Activated T-cell treated with anti-CD3 and anti-CD28 coated beads, Interleukin-2, amount 50 U/mL, for 48 hours (primary cell): ENCODE results near the gene GFI1.

ENCODE experiments used
- DNase-seq, 2 experiments: peaks; one replicate each; pipeline ENCODE4 v3.0.0-alpha.2; 2020

The GFI1 gene

GRCh38 chr1:92487078-92487605 is 417 bp upstream of the GFI1 start:
- no peak for DNase-seq

DNA sequence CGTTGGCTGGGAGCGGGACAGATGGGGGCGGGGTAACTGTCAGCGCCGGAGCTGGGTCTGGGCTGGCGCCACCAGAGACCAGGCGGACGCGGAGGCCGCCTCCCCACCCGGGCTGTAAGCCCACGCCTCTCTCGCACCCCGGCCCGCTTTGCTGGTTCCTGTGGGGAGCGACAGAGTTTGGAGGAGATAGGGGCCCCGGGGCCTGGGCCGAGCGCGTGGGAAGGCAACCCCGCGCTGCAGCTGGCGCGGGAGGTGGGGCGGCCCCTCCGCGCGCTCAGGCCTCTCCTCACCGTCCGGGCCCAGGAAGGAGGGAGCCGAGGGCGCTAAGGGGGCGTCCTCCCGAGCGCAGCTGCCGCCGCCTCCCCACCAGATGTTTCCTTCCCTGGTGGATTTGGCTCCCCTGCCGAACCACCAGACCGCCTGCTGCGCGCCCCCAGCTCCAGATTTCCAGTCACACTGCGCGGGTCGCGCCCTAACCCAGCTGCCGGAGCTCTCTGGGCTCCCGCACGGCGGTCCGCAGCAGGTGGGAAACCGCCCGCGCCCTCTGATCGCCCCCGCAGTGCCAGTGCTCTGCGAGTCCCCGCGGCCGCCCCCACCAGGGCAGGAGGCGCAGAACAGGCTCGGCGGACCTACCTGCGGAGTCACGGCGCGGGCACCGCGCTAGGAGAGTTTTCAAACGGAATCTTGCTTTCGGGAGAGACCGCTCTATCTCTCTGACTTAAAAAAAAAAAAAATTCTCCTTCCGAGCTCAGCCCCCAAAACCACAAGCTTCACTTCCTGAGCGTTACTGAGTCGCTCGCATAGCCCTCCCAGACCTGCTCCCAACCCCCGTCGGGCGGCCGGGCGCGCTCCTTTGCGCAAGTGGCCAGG is 1.1 kb downstream of the GFI1 start:
- DNase-seq, result peak; percentile 92 to 94

- DNase-seq, result peak; percentile 82 to 88
Measured at GRCh38 chr1:92484472-92485380, 2.0 kb downstream of the GFI1 start.

- peak; percentile 85 to 86 for DNase-seq
Measured at GRCh38 chr1:92483610-92484471, 2.9 kb downstream of the GFI1 start.

DNA sequence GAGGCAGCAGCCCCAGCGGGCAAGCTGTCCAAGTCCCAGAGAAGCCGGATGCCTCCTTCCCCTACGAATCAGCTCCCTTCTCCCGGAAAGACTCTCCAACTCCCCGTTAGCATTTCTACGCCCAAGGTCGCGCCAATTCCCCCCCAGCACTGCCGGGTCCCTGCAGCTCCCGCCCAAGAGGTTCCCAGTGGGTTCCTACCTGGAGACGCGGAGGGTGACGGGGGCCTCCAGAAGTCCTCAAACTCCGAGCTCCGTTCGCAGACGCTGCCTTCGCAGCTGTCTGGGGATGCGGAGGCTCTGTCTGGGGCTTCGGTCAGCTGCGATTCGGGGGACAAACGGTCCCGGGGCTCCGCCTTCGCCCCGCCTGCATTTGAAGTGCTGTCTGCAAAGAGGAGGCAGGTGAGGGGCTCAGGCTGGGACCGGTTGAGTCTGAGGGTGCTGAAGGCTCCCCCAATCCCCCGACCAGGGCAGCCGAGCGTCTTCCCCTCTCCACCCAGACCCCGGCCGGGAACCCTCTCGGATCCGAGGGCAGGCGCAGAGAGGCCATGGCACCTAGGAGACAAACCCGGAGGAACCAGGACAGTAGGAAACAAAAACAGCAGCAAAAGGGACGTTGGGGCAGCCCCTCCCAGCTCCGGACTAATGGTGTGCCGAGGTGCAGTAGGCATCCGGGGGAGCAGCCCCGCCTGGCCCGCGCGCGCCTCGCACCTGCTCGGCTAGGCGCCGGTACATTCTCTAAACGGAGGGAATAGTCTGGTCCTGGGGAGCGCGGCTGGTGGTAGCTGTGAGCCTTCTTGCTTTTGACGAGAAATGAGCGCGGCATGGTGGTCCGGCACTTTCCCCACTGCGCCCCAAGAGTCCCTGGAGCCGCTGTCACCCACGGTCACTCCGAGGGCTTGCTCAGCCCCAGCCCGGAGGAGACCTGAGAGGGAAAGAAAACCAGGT is 3.8 kb downstream of the GFI1 start:
- DNase-seq, result peak; percentile 60 to 64

DNA sequence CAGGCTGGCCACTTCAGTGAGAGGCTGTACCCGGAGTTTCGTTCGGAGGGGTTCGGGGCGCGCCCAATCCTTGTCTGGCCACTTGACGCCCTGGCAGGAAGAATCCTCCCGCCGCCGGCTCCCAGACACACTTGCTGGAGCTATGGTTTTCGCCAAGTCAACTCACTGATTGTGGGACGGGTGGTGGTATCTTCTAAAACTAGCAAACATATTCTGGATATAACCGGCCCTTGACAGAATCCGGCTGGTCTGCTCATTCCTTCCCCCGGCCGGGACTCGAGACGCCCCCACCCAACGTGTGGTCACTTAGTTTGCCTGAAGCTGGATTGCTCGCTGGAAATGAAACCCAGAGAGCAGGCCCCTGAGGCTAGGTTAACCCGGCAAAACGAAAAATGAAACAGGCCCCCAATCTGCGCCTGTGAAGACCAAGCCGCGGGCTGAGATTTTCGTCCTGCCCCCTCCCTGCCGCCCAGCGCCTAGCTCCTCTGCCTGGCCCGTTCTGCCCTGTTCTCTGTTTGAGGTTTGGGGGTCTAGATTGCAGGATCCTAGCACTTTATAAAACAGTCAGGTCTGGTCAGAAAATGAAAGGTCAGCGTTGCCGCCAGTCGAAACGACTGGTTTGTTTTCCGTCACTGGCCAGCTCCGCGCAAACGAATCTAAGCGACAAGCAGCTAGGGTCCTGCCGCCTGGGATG is 4.6 kb downstream of the GFI1 start:
- no peak for DNase-seq

DNA sequence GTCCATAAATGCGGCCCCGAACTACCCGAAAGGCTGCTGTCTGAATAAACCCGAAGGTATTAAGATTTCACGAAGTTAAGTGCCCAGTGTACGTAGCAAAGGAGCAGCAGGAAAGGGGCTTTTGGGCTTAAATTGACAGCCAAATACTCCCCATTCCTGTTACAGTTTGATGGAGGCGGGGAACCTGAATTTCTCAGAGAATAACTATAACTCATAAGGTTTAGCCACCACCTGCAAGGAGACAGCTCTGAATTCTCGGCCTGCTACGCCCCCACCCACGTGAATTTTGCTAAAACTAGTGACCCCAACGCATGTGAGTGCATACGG is 5.2 kb downstream of the GFI1 start:
- no peak for DNase-seq

DNA sequence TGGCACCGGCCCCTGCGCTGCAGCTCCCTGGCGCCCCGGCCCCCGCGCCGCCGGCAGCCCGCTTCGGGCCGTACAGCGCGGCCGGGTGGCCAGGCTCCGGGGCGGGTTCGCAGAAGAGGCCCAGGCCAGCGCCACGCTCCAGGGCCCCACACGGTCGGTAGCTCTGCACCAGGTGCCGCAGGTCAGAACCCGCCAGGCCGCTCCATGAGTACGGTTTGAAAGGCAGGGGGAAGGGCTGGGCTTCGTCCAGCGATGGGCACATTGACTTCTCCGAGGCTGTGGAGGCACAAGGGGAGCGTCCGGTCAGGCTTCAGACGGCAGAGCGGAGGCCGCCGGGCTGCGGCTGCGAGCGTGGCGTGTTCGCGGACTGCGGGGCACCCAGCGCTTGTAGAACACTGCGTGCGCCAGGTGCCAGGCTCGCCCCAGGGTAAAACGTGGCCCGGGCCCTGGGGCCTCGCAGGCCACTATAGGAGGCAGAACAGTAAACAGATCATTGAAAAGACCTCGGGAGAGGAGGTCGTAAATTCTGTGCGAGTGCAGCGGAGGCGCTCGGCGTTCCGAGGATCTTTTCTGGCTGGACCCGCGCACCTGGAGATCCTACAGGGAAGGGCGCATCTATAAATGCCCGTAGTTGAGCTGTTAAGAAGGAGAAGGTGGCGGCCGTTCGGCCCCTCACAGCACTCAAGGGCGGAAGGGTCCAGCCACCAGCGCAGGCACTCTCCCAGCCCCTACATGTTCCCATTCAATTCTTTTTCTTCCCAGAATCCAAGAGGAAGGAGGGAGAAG is 5.7 kb downstream of the GFI1 start:
- no peak for DNase-seq

- no peak for DNase-seq
Measured at GRCh38 chr1:92480200-92480812, 6.4 kb downstream of the GFI1 start.

DNA sequence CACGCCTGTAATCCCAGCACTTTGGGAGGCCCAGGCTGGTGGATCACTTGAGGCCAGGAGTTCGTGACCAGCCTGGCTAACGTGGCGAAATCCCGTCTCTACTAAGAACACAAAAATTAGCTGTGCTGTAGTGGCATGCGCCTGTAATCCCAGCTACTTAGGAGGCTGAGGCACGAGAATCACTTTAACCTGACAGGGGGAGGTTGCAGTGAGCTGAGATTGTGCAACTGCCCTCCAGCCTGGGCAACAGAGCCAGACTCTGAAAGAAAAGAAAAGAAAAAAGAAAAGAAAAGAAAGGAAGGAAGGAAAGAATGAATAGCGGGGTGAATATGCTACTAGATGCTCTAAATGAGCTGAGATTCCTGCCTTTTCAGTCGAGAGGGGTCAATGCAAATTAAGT is 7.1 kb downstream of the GFI1 start:
- no peak for DNase-seq

DNA sequence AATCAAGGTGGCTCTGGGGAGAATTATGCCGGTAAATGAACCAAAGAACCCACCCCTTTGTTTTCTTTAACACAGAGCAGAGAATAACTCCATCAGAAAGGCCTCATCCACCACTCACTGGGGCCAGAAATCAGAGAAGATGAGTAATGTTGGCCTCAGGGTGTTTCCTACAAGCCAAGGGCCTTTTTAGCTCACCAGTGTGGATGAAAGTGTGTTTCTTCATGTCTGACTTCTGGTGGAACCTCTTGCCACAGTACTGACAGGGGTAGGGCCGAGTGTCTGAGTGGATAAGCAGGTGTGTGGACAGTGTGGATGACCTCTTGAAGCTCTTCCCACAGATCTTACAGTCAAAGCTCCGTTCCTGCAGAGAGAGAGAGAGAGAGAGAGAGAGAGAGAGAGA is 8.3 kb downstream of the GFI1 start:
- DNase-seq, result peak; percentile 50 to 55

- DNase-seq, result peak; percentile 68 to 70
Measured at GRCh38 chr1:92476071-92476631, 10.6 kb downstream of the GFI1 start.

- DNase-seq, result no peak
Measured at GRCh38 chr1:92475029-92475428, 11.7 kb downstream of the GFI1 start.

- peak; percentile 50 to 59 for DNase-seq
Measured at GRCh38 chr1:92473781-92474495, 12.8 kb downstream of the GFI1 start.

GRCh38 chr1:92470216-92470615 is 16.5 kb downstream of the GFI1 start:
- no peak for DNase-seq

DNA sequence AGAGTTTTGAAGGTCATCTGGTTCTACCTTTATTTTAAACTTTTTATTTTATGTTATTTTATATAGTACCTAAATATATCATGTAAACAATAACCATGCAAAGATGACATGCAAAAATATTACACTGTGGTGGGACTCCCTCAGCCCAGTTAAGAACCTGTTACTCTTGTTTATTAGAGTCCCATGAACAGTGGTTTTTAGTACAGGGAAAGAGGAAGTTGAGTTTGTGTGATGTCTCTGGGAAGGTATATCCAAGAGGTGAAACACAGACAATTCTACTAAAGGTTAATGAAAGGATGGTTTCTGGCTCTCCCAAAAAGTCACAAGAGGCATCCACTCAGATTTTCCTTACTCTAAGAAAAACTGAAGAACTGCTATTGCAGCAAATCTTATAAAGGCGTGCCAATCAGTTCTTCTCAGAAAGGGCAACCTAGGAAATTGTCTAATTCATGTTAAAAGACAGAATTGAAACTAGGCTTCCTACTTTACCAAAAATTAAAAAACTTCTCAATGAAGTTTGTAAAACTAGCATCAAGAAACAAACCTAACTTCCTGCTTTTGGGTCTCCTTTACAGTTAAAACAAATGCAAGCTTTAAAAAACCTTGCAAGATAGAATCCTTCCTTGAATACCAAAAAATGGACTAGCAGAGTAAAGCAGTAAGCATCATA is 19.9 kb downstream of the GFI1 start:
- DNase-seq, result no peak

DNA sequence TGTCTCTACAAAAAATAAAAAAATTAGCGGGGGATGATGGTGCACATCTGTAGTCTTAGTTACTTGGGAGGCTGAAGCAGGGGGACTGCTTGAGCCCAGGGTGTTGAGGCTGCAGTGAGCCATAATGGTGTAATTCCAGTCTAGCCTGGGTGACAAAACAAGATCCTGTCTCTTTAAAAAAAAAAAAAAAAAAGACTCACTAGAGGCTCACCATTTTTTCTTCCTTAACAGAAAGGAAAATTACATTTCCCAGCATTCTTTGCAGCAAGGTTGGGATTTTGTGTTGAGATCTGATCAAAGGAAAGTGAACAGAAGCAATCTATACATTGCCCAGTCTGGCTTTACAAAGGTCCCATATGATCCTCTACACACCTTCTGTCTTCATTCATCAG is 21.5 kb downstream of the GFI1 start:
- DNase-seq, result no peak
